Ishikawa (cell line): Measurements from ENCODE around the gene MINDY4B.

Experiments
- RAD21 ChIP-seq: IDR thresholded peaks from 2 replicates; pipeline ENCODE4 v1.6.1; 2012; ENCODE audit warnings: low read depth
- TAF1 ChIP-seq: IDR thresholded peaks from 2 replicates; pipeline ENCODE4 v1.6.1; 2012; ENCODE audit warnings: low read depth, mild to moderate bottlenecking
- TF ChIP-seq, protein P1 (sequence below): IDR thresholded peaks from 2 replicates; pipeline ENCODE4 v1.6.1; 2012; ENCODE audit warnings: low read depth, mild to moderate bottlenecking

GRCh38 chr3:150889106-150889505 is 16.1 kb downstream of the MINDY4B start:
- no peak for TF ChIP-seq RAD21
- TF ChIP-seq, protein P1, sequence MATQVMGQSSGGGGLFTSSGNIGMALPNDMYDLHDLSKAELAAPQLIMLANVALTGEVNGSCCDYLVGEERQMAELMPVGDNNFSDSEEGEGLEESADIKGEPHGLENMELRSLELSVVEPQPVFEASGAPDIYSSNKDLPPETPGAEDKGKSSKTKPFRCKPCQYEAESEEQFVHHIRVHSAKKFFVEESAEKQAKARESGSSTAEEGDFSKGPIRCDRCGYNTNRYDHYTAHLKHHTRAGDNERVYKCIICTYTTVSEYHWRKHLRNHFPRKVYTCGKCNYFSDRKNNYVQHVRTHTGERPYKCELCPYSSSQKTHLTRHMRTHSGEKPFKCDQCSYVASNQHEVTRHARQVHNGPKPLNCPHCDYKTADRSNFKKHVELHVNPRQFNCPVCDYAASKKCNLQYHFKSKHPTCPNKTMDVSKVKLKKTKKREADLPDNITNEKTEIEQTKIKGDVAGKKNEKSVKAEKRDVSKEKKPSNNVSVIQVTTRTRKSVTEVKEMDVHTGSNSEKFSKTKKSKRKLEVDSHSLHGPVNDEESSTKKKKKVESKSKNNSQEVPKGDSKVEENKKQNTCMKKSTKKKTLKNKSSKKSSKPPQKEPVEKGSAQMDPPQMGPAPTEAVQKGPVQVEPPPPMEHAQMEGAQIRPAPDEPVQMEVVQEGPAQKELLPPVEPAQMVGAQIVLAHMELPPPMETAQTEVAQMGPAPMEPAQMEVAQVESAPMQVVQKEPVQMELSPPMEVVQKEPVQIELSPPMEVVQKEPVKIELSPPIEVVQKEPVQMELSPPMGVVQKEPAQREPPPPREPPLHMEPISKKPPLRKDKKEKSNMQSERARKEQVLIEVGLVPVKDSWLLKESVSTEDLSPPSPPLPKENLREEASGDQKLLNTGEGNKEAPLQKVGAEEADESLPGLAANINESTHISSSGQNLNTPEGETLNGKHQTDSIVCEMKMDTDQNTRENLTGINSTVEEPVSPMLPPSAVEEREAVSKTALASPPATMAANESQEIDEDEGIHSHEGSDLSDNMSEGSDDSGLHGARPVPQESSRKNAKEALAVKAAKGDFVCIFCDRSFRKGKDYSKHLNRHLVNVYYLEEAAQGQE = no peak
- no peak for TF ChIP-seq TAF1
